ENCODE measurements around the gene ANP32B. TPM values are rescaled to one million over a fixed set of nuclear protein-coding genes. Genes with fewer than 3 reads are reported as not detected.

Gene ANP32B
- polyA plus RNA-seq, 1 of the 3 experiments (the other 2 are of a cell fraction): 28.4 TPM

- DNase-seq: peak; percentile 79
- Histone ChIP-seq H3K27me3 (ENCODE audit: insufficient read depth) (no peaks in the 10 kb centered on the region), H3K4me1 (ENCODE audit: control insufficient read depth in 1 of 2, insufficient read depth in 2 of 2, low read depth in 1 of 2, low read length in 1 of 2) (peaks cover 0 to 3% of the 10 kb centered on the region in 2 experiments; a peak in 1 of 4 replicates), H3K79me2 (ENCODE audit: insufficient read depth) (no peaks in the 10 kb centered on the region), H2AFZ (ENCODE audit: low read depth) (peak overlapping the region; percentile 48; the same call in 1 of the 2 replicates), H3F3A (replicated peaks; ENCODE audit: insufficient read depth) (peaks cover 7% of the 10 kb centered on the region), H3K9me3 (no peaks in the 10 kb centered on the region), H3K4me2 (no peak overlapping the region), H3K27ac (ENCODE audit: low read depth in 2 of 2, low read length in 1 of 2) (peak overlapping the region in 1 of 2 experiments; percentile 18; a peak in 1 of 4 replicates), H3K36me3 (replicated peaks in 1 of 2; ENCODE audit: control insufficient read depth in 1 of 2, insufficient read depth in 2 of 2, low read length in 1 of 2) (no peaks in the 10 kb centered on the region), H4K20me1 (ENCODE audit: insufficient read depth) (no peaks in the 10 kb centered on the region), H3K4me3 (ENCODE audit: low read depth in 2 of 2, low read length in 1 of 2) (no peak overlapping the region), H3K9ac (no peak overlapping the region), H3K9me2 (no peaks in the 10 kb centered on the region)
- WGBS (ENCODE audit: low lambda C conversion rate): 42% methylated on average over 20 of the region's 20 CpGs
- TF ChIP-seq ELF1 (IDR thresholded peaks at IDR 0.05): no peak
- TF ChIP-seq EP300 (IDR thresholded peaks at IDR 0.05; ENCODE audit: borderline replicate concordance in 1 of 2, low read depth in 1 of 2, low read length in 1 of 2): no peak
- no peak for TF ChIP-seq USF2 (IDR thresholded peaks at IDR 0.05; ENCODE audit: borderline replicate concordance, low read depth, low read length)
- no peak for TF ChIP-seq GATA2 (CRISPR knock-in tag; IDR thresholded peaks at IDR 0.05)
- no peak for TF ChIP-seq PBX3 (IDR thresholded peaks at IDR 0.05)
- no peak for TF ChIP-seq FOXM1 (IDR thresholded peaks at IDR 0.05; ENCODE audit: low read depth)
- TF ChIP-seq POLR2AphosphoS5 (IDR thresholded peaks at IDR 0.05; ENCODE audit: low read depth, low read length): no peak
- no peak for TF ChIP-seq MEF2A (IDR thresholded peaks at IDR 0.05; ENCODE audit: borderline replicate concordance, low read depth)
- no peak for TF ChIP-seq TEAD4 (IDR thresholded peaks at IDR 0.05; ENCODE audit: borderline replicate concordance, insufficient read depth)
- no peak for TF ChIP-seq SIN3A (IDR thresholded peaks at IDR 0.05; ENCODE audit: borderline replicate concordance, low read depth, low read length)
- no peak for TF ChIP-seq FOXJ3 (CRISPR knock-in tag; IDR thresholded peaks at IDR 0.05)
- TF ChIP-seq IRF3 (IDR thresholded peaks at IDR 0.05; ENCODE audit: low read depth, low read length): no peak
- no peak for TF ChIP-seq RXRA (IDR thresholded peaks at IDR 0.05; ENCODE audit: borderline replicate concordance, low read depth)
- TF ChIP-seq RFX5 (IDR thresholded peaks at IDR 0.05; ENCODE audit: low read length): no peak
- TF ChIP-seq ZBTB33 (IDR thresholded peaks at IDR 0.05; ENCODE audit: borderline replicate concordance, low read depth): no peak
- TF ChIP-seq CTCF (IDR thresholded peaks at IDR 0.05): peak; percentile 83
- TF ChIP-seq JUND (IDR thresholded peaks at IDR 0.05): no peak
- no peak for TF ChIP-seq FOSL2 (IDR thresholded peaks at IDR 0.05; ENCODE audit: borderline replicate concordance, low read depth)
- peak; percentile 64 for TF ChIP-seq RAD21 (IDR thresholded peaks at IDR 0.05; ENCODE audit: low read length)
- TF ChIP-seq CHD2 (IDR thresholded peaks at IDR 0.05; ENCODE audit: low read length, partially characterized antibody): no peak
- no peak for TF ChIP-seq TAF1 (IDR thresholded peaks at IDR 0.05; ENCODE audit: borderline replicate concordance, low read depth, low read length)
- peak; percentile 81 for TF ChIP-seq SMC3 (IDR thresholded peaks at IDR 0.05; ENCODE audit: low read depth, low read length)
- no peak for TF ChIP-seq GABPA (IDR thresholded peaks at IDR 0.05; ENCODE audit: low read depth)
- TF ChIP-seq MXI1 (IDR thresholded peaks at IDR 0.05; ENCODE audit: low read depth, low read length): no peak
- no peak for TF ChIP-seq EZH2phosphoT487 (IDR thresholded peaks at IDR 0.05; ENCODE audit: borderline replicate concordance, low read depth)
- no peak for TF ChIP-seq MAX (IDR thresholded peaks at IDR 0.05; ENCODE audit: low read depth)
- CTCF ChIA-PET: interaction anchor here (0.6 to 9.5 kb wide), 43 partner anchors 8 to 566 kb away, joined by 3 to 96 read pairs (median 4); partner anchors contain the start of genes ANP32B, NANS, TRMO and XPA
- POLR2A ChIA-PET: interaction anchor here (1.0 kb wide), 1 partner anchor 113 kb away, joined by 8 read pairs; the partner anchor contains the start of gene TRMO
Observed at GRCh38 chr9:98034593-98035546, 51.7 kb downstream of the ANP32B start.

Measured in SK-N-SH (cell line).